Measurements from ENCODE around the gene IFT122. TPM values are rescaled to one million over a fixed set of nuclear protein-coding genes. Genes with fewer than 3 reads are reported as not detected.

The IFT122 gene
- total RNA-seq, 1 donor: 19.9 TPM

GRCh38 chr3:129558772-129559564, 118.9 kb downstream of the IFT122 start:
- peak; percentile 88 for DNase-seq (ENCODE audit: low read depth)
- TF ChIP-seq, protein P1, sequence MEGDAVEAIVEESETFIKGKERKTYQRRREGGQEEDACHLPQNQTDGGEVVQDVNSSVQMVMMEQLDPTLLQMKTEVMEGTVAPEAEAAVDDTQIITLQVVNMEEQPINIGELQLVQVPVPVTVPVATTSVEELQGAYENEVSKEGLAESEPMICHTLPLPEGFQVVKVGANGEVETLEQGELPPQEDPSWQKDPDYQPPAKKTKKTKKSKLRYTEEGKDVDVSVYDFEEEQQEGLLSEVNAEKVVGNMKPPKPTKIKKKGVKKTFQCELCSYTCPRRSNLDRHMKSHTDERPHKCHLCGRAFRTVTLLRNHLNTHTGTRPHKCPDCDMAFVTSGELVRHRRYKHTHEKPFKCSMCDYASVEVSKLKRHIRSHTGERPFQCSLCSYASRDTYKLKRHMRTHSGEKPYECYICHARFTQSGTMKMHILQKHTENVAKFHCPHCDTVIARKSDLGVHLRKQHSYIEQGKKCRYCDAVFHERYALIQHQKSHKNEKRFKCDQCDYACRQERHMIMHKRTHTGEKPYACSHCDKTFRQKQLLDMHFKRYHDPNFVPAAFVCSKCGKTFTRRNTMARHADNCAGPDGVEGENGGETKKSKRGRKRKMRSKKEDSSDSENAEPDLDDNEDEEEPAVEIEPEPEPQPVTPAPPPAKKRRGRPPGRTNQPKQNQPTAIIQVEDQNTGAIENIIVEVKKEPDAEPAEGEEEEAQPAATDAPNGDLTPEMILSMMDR (IDR thresholded peaks at IDR 0.05; ENCODE audit: insufficient read depth, low read depth, low read length): no peak
- H3K4me3 ChIP-seq (ENCODE audit: low read depth, low read length): peak overlapping the region; percentile 51

DNA sequence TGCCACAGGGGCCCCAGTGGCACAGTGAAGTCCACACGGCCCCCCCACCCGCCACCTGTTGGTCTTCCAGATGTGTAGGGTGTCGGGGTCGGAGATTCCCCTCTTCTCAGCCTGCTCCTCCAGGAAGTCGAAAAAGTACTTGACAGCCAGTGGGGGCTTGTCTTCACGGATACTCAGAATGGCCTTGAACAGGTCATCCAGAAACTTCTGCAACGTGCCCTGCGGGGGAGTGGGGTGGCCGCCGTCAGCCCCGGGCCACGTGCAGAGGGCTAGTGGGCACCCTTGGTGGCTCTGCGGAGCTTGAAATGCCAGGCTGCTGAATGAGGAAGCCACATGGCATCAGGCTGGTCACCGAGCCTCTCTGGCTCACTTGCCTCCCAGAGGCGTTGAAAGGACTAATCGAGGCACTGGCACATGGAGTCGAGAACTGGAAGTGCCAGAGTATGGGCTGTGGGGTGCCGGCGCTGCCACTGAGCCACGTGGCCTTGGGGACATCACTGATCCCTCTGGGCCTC, 119.6 kb downstream of the IFT122 start:
- peak overlapping the region; percentile 51 for H3K4me3 ChIP-seq (ENCODE audit: low read depth, low read length)
- DNase-seq (ENCODE audit: low read depth): no peak
- TF ChIP-seq, protein P1 (IDR thresholded peaks at IDR 0.05; ENCODE audit: insufficient read depth, low read depth, low read length): no peak

- TF ChIP-seq, protein P1 (IDR thresholded peaks at IDR 0.05; ENCODE audit: insufficient read depth, low read depth, low read length): no peak
- peak; percentile 85 for DNase-seq (ENCODE audit: low read depth)
- peak overlapping the region; percentile 51 for H3K4me3 ChIP-seq (ENCODE audit: low read depth, low read length)
Observed at GRCh38 chr3:129560269-129560787, 120.3 kb downstream of the IFT122 start.

- TF ChIP-seq, protein P1 (IDR thresholded peaks at IDR 0.05; ENCODE audit: insufficient read depth, low read depth, low read length): no peak
Observed at GRCh38 chr3:129560911-129561594, 121.0 kb downstream of the IFT122 start.

GRCh38 chr3:129561619-129562248, 121.7 kb downstream of the IFT122 start:
- no peak for DNase-seq (ENCODE audit: low read depth)
- TF ChIP-seq, protein P1 (IDR thresholded peaks at IDR 0.05; ENCODE audit: insufficient read depth, low read depth, low read length): no peak
- no peak overlapping the region for H3K4me3 ChIP-seq (ENCODE audit: low read depth, low read length)

More at GRCh38 chr3:129560911-129561594, 121.0 kb downstream of the IFT122 start:
- H3K4me3 ChIP-seq (ENCODE audit: low read depth, low read length): peak overlapping the region; percentile 51
- DNase-seq (ENCODE audit: low read depth): peak; percentile 90

- DNase-seq (ENCODE audit: low read depth): no peak
- TF ChIP-seq, protein P1 (IDR thresholded peaks at IDR 0.05; ENCODE audit: insufficient read depth, low read depth, low read length): no peak
- H3K4me3 ChIP-seq (ENCODE audit: low read depth, low read length): no peak overlapping the region
Observed at GRCh38 chr3:129562803-129563202, 122.8 kb downstream of the IFT122 start.

All from fibroblast of villous mesenchyme (primary cell).